Measurements from ENCODE around the gene SDF2.
A peak's percentile ranks its signal among the peaks of the same experiment; 100 is the strongest.

The SDF2 gene

GRCh38 chr17:28705074-28705659, 43.5 kb upstream of the SDF2 start (continued):
- TF ChIP-seq, protein P1, sequence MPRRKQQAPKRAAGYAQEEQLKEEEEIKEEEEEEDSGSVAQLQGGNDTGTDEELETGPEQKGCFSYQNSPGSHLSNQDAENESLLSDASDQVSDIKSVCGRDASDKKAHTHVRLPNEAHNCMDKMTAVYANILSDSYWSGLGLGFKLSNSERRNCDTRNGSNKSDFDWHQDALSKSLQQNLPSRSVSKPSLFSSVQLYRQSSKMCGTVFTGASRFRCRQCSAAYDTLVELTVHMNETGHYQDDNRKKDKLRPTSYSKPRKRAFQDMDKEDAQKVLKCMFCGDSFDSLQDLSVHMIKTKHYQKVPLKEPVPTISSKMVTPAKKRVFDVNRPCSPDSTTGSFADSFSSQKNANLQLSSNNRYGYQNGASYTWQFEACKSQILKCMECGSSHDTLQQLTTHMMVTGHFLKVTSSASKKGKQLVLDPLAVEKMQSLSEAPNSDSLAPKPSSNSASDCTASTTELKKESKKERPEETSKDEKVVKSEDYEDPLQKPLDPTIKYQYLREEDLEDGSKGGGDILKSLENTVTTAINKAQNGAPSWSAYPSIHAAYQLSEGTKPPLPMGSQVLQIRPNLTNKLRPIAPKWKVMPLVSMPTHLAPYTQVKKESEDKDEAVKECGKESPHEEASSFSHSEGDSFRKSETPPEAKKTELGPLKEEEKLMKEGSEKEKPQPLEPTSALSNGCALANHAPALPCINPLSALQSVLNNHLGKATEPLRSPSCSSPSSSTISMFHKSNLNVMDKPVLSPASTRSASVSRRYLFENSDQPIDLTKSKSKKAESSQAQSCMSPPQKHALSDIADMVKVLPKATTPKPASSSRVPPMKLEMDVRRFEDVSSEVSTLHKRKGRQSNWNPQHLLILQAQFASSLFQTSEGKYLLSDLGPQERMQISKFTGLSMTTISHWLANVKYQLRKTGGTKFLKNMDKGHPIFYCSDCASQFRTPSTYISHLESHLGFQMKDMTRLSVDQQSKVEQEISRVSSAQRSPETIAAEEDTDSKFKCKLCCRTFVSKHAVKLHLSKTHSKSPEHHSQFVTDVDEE (CRISPR knock-in tag; IDR thresholded peaks at IDR 0.05): no peak
- no peak for TF ChIP-seq TCF4 (CRISPR knock-in tag; IDR thresholded peaks at IDR 0.05; ENCODE audit: borderline replicate concordance)
- no peak for TF ChIP-seq ESRRG (CRISPR knock-in tag; IDR thresholded peaks at IDR 0.05)
- TF ChIP-seq ZC3H10 (CRISPR knock-in tag; IDR thresholded peaks at IDR 0.05): no peak
- no peak for TF ChIP-seq POU6F1 (CRISPR knock-in tag; IDR thresholded peaks at IDR 0.05; ENCODE audit: borderline replicate concordance, low read depth)

DNA sequence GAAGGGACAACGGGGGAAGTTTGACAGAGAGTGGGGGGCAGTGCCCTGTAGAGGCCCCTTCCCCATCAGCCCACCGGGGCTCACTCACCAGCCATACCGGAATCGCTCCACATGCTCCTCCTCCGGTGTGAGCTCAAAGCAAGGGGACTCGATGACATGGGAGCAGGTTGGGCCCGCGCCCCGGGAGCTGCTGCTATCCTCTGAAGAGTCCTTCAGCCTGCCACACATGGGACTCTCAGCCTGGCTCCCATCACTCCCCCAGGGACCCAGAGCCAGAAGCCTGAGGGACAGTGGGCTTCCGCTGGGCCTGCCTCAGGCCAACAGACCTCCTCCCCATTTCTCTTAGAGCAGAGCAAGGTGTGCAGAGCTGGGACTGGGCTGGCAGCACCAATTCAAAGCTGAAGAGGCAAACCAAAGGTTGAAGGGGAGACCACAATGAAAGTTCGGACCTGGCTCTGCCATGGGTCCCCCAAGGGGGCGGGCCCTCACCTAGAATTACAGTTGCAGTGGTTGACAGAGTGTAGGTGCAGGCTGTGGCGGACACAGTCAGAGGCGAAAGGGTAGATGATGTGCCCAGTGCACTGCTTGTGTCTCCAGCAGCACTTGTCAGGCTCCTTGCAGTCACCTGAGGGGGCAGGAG, 42.6 kb upstream of the SDF2 start:
- TF ChIP-seq ZFP3 (CRISPR knock-in tag; IDR thresholded peaks at IDR 0.05) (no peak), TOX (CRISPR knock-in tag; IDR thresholded peaks at IDR 0.05; ENCODE audit: borderline replicate concordance) (no peak), ISL1 (CRISPR knock-in tag; IDR thresholded peaks at IDR 0.05) (no peak), ZNF565 (CRISPR knock-in tag; conservative IDR thresholded peaks at IDR 0.05; ENCODE audit: low read depth) (no peak), ARNTL (CRISPR knock-in tag; IDR thresholded peaks at IDR 0.05; ENCODE audit: borderline replicate concordance, low read depth) (no peak), CSDC2 (CRISPR knock-in tag; IDR thresholded peaks at IDR 0.05) (no peak), RARB (CRISPR knock-in tag; IDR thresholded peaks at IDR 0.05) (no peak), ZFP30 (CRISPR knock-in tag; IDR thresholded peaks at IDR 0.05) (no peak), PPARA (CRISPR knock-in tag; IDR thresholded peaks at IDR 0.05; ENCODE audit: borderline replicate concordance) (no peak)
- TF ChIP-seq, protein P2, sequence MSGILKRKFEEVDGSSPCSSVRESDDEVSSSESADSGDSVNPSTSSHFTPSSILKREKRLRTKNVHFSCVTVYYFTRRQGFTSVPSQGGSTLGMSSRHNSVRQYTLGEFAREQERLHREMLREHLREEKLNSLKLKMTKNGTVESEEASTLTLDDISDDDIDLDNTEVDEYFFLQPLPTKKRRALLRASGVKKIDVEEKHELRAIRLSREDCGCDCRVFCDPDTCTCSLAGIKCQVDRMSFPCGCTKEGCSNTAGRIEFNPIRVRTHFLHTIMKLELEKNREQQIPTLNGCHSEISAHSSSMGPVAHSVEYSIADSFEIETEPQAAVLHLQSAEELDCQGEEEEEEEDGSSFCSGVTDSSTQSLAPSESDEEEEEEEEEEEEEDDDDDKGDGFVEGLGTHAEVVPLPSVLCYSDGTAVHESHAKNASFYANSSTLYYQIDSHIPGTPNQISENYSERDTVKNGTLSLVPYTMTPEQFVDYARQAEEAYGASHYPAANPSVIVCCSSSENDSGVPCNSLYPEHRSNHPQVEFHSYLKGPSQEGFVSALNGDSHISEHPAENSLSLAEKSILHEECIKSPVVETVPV (CRISPR knock-in tag; IDR thresholded peaks at IDR 0.05): no peak
- TF ChIP-seq, protein P3, sequence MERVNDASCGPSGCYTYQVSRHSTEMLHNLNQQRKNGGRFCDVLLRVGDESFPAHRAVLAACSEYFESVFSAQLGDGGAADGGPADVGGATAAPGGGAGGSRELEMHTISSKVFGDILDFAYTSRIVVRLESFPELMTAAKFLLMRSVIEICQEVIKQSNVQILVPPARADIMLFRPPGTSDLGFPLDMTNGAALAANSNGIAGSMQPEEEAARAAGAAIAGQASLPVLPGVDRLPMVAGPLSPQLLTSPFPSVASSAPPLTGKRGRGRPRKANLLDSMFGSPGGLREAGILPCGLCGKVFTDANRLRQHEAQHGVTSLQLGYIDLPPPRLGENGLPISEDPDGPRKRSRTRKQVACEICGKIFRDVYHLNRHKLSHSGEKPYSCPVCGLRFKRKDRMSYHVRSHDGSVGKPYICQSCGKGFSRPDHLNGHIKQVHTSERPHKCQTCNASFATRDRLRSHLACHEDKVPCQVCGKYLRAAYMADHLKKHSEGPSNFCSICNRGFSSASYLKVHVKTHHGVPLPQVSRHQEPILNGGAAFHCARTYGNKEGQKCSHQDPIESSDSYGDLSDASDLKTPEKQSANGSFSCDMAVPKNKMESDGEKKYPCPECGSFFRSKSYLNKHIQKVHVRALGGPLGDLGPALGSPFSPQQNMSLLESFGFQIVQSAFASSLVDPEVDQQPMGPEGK (CRISPR knock-in tag; IDR thresholded peaks at IDR 0.05; ENCODE audit: borderline replicate concordance): no peak
- peak; percentile 4; the same call in 1 of the 3 replicates for ATAC-seq

DNA sequence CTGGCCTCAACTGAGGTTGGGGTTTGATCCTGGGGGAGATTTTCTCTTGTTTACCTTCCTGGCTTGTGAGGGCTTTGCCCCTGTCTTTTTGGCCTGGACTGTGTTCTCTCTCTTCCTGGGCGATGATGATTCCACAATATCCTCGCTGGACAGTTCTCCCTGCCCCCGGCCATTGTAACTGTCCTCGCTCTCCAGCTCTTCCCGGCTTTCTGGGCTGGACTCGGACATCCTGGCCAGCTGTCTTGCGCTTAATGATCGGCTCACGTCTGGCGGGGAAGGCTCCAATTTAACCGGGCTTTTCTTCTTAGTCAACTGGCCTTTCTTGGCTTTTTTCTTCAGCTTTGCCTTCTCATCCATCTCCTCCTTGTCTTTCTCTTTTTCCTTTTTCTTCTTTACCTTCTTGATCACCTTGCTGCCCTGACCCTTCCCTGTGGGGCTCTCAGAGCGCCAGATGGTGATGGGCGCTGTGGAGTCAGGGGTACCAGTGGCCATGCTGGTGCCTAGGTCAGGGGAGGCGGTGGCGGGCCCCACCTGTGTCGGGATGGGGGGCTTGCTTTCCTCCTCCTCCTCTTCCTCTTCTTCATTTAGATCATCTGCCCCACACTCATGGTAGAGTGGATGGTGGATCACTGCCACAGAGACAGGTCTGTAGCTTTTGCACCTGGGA, 42.0 kb upstream of the SDF2 start:
- TF ChIP-seq POU6F1 (CRISPR knock-in tag; IDR thresholded peaks at IDR 0.05; ENCODE audit: borderline replicate concordance, low read depth): no peak
- TF ChIP-seq CREB5 (CRISPR knock-in tag; IDR thresholded peaks at IDR 0.05; ENCODE audit: low read depth): no peak
- TF ChIP-seq BACH2 (CRISPR knock-in tag; IDR thresholded peaks at IDR 0.05; ENCODE audit: borderline replicate concordance): no peak
- TF ChIP-seq RARB (CRISPR knock-in tag; IDR thresholded peaks at IDR 0.05): no peak
- no peak for TF ChIP-seq OSR1 (CRISPR knock-in tag; IDR thresholded peaks at IDR 0.05)
- no peak for TF ChIP-seq ZFP30 (CRISPR knock-in tag; IDR thresholded peaks at IDR 0.05)
- TF ChIP-seq PPARA (CRISPR knock-in tag; IDR thresholded peaks at IDR 0.05; ENCODE audit: borderline replicate concordance): no peak
- TF ChIP-seq ZNF8 (CRISPR knock-in tag; IDR thresholded peaks at IDR 0.05): no peak
- no peak for TF ChIP-seq GLIS3 (CRISPR knock-in tag; IDR thresholded peaks at IDR 0.05)
- TF ChIP-seq, protein P3 (CRISPR knock-in tag; IDR thresholded peaks at IDR 0.05; ENCODE audit: borderline replicate concordance): no peak
- no peak for TF ChIP-seq SNAI2 (CRISPR knock-in tag; IDR thresholded peaks at IDR 0.05)
- no peak for TF ChIP-seq ESRRG (CRISPR knock-in tag; IDR thresholded peaks at IDR 0.05)
- TF ChIP-seq ISL1 (CRISPR knock-in tag; IDR thresholded peaks at IDR 0.05): no peak
- no peak for TF ChIP-seq CSDC2 (CRISPR knock-in tag; IDR thresholded peaks at IDR 0.05)

More for the DNA sequence above, 42.0 kb upstream of the SDF2 start:
- ATAC-seq: no peak
